T-helper 22 cell (primary cell): ENCODE data around the gene VPS54.
"Not testable (repeated sequence)": the region's sequence is repeated elsewhere in the genome, so short reads cannot be mapped to it uniquely, and the experiment has no call there.

Source experiments
- DNase-seq: peaks from one replicate; pipeline ENCODE4 v3.0.0-alpha.2; 2020; ENCODE audit warnings: low read depth

VPS54 gene

GRCh38 chr2:64024259-64024949, 5.2 kb upstream of the VPS54 start:
- no peak for DNase-seq

GRCh38 chr2:64023485-64024258, 4.4 kb upstream of the VPS54 start:
- DNase-seq, result no peak

DNA sequence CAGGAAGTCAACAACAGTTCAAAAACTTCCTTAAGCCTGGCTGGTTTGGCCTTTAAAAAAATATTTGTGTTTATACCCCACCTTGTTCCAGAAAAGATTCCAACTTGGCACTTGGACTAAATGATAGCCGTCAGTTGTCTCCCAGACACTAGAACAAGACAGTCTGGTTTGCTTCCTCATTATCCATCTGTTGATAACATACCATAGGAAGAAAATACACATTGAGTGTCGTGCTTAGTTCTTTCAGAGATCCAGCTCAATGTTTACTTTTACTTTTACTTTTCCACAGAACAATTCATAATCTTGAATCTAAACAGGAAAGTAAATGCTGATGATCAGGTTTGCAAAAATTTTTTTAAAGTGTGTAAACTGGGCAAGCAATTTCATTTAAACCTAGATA, 2.4 kb upstream of the VPS54 start:
- DNase-seq, result no peak

DNA sequence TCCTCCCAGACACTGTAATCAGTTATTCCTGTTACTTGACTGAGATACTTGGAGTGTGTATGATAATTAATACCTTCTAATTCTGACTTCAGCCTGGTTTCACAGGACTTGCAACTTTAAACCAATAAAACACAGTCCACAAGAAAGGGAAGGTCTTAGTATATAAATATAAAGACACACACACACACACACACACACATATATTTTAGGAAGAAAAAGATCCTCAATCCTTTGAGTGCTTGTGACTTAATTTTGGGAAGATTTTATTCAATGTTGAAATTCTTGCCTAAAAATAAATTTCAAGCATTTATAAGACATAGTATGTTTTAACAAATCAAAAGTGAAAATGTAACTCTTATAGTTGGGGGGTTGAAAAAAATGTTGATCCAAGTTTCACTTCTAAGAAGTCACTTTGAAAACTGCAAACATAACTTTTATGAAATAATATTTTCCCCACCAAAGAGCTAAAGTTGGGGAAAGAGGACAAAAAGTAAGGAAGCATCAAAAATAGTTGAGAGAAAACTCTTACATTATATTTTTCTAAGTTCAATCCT, 824 bp upstream of the VPS54 start:
- no peak for DNase-seq

GRCh38 chr2:64018701-64019082, 536 bp downstream of the VPS54 start:
- no peak for DNase-seq

- DNase-seq, result no peak
Measured at GRCh38 chr2:64017811-64018700, 1.2 kb downstream of the VPS54 start.

DNA sequence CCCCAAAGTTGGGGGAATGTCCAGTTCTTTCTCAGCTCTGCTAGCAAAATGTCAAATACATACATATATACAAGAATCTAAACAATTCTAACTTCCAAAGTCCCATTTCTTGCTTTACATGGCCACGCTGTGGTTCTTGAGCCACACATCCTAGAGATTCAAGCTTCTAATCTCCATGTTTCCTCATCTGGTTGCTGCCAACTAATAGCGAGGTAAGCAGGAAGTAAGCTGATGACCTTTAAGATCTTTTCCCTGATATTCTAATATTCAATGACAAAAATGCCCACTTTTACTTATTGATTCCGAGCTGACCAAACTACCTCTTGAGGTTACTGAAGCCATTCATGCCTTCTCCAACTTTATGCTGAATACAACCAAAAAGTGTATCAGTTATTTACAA, 3.3 kb downstream of the VPS54 start:
- no peak for DNase-seq

- no peak for DNase-seq
Measured at GRCh38 chr2:64015391-64015790, 3.8 kb downstream of the VPS54 start.

DNA sequence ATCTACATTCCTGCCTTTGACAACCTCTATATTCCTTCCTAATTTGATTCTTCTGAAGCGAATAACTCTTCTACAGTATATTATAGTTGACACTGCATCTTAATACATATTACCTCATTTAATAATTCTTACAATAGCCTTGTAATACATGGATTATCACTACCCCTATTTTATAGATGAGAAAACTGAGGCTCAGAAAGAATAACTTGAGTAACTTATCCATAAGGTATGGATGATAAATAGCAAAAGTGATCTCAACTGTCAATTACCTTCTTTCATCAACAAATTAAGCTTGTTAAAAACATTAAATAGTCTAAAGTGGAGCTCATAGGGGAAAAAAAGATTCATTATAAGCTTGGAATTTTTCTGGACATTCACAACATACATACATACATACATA, 4.6 kb downstream of the VPS54 start:
- DNase-seq, result no peak

DNA sequence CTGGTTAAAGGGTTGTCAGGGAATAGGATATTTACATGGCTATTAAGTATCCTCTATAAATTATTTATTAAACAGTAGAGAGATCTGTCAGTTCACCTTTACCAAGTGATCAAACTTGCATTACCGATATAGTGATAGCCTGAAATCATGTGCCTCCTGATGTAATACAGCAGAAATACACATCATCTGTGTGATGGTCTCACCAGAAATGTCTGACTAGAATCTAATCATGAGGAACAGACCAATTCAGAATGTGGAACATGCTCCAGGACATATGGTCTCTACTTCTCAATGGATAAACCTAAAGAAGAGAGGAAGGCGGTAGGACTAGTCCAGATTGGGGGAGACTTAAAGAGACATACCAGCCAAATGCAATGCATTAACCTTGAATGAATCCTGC, 6.2 kb downstream of the VPS54 start:
- no peak for DNase-seq

DNA sequence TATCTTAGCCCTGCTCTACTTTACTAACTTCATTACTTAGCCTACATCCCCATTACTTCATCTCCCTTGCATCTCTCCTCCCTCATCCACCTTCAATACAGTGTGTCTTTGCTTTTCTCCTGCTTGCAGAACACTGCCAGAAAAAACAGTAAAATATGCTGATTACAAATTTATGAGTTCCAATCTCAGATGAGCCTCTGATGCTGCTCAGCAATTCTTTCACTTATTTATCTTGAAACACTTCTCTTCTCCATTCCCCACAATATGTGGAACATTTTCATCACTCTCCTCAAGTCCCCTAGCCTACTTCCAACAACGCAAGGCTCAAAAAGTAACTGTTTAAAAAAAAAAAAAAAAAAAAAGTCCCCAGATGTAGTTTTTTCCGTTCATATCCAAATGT, 7.1 kb downstream of the VPS54 start:
- no peak for DNase-seq

- no peak for DNase-seq
Measured at GRCh38 chr2:64008434-64009009, 10.7 kb downstream of the VPS54 start.

DNA sequence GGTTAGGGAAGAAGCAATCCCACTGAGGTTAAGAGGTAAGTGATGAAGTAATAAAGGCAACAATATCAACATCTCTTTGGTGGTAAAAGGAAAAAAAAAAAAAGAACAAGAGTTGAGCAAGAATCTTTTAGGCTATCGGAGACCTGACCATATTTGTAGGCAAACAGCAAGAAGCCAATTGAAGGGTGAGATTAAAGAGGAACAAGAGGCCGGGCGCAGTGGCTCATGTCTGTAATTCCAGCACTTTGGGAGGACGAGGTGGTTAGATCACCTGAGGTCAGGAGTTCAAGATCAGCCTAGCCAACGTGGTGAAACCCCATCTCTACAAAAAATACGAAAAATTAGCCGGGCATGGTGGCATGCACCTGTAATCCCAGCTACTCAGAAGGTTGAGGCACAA, 11.3 kb downstream of the VPS54 start:
- no peak for DNase-seq

DNA sequence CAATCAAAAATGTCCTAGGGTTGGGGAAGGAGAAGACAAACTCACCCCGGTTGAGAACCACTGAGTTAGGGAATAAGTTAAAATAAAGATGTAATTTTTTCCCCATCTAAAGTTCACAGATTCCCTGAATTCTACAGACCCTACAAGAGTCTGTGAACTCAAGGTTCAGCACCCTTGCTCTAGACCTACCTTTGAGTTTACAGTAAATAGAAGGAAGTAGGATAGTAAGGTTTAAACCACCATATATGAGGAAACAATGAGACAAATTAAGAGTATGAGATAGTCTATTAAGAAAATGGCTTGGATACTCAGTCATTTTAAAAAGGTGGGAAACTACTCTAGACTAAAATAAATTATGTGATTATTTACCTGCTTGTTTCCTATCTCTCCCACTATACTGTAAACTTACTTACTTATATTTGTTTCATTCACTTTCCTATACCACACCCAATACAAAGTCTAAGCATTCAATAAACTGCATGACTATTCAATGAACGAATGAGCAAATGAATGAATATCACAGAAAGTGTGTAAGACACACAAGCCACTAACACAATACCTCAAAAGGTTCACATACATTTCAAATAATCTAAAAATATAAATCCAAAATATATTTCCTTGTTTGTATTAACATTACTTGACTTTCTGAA, 13.4 kb downstream of the VPS54 start:
- DNase-seq, result no peak

- DNase-seq, result no peak
Measured at GRCh38 chr2:64003239-64003638, 16.0 kb downstream of the VPS54 start.

- no peak for DNase-seq
Measured at GRCh38 chr2:64001382-64002101, 17.7 kb downstream of the VPS54 start.

DNA sequence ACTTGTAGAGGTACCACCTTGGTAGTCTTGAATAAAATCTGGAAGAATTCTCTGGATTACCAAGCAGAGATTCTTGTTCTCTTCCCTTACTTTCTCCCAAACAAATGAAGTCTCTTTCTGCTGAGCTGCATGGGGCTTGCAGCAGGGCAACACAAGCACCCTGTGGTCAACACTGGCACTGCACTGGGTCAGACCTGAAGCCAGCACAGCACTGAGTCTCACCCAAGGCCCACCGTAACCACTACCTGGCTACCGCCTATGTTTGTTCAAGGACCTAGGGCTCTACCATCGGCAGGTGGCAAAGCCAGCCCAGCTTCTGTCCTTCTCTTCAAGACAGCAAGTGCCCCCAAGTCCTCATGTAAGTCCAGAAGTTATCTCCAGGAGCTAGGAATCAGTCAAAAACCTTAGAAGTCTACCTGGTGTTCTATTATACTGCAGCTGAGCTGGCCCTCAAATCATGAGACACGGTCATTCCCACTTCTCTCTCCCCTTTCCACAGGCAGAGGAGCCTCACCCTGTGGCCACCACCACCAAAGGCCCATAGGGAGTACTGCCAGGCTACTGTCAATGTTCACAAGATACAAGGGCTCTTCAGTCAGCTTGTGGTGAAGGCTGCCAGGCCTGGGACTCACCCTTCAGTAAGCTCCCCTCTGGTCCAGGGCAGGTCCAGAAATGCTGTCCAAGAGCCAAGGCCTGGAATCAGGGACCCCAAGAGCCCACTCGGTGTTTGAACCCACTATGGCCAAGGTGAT, 18.4 kb downstream of the VPS54 start:
- no peak for DNase-seq

GRCh38 chr2:63999049-63999448, 20.2 kb downstream of the VPS54 start:
- DNase-seq, result no peak

- DNase-seq, result not testable (repeated sequence)
Measured at GRCh38 chr2:63996582-63997198, 22.5 kb downstream of the VPS54 start.
